ENCODE results near the gene GABBR2.

GRCh38 chr9:98285446-98285845 lies 423.3 kb downstream of the GABBR2 start:
- TF ChIP-seq CTCF (conservative IDR thresholded peaks at IDR 0.05; ENCODE audit: low read depth, low read length) (no peak), EZH2 (IDR thresholded peaks at IDR 0.05; ENCODE audit: borderline replicate concordance, low read depth, low read length, poor library complexity, severe bottlenecking) (no peak)

Data from A673 (cell line).